ENCODE measurements around the gene MAEA.

- no peak for TF ChIP-seq SUZ12 (IDR thresholded peaks at IDR 0.05; ENCODE audit: low read length)
- TF ChIP-seq CTCF (IDR thresholded peaks at IDR 0.05; ENCODE audit: control extremely low read depth in 1 of 3, insufficient read depth in 1 of 3, low read depth in 1 of 3, low read length in 3 of 3), result no peak
- no peak for TF ChIP-seq TBP (IDR thresholded peaks at IDR 0.05; ENCODE audit: low read depth, low read length)
- no peak for TF ChIP-seq CHD2 (IDR thresholded peaks at IDR 0.05; ENCODE audit: low read length)
- TF ChIP-seq EZH2 (IDR thresholded peaks at IDR 0.05; ENCODE audit: low read depth, low read length, severe bottlenecking), result no peak
- TF ChIP-seq CHD1 (IDR thresholded peaks at IDR 0.05; ENCODE audit: low read depth, low read length), result no peak
- TF ChIP-seq POLR2AphosphoS5 (IDR thresholded peaks at IDR 0.05; ENCODE audit: low read depth, low read length), result no peak
Measured at GRCh38 chr4:1339489-1339888, 49.8 kb downstream of the MAEA start.

All from H1 (cell line).